GM12892 (cell line): ENCODE results near the gene HOXA11.

Source experiments
- POLR2AphosphoS5 ChIP-seq: IDR thresholded peaks from 2 replicates; pipeline ENCODE4 v1.6.1; 2011; ENCODE audit warnings: low read depth, low read length, control low read depth
- TAF1 ChIP-seq: IDR thresholded peaks from 2 replicates; pipeline ENCODE4 v1.6.1; 2011; ENCODE audit warnings: low read depth, mild to moderate bottlenecking, control low read depth, low read length, borderline replicate concordance

GRCh38 chr7:27133409-27134231 lies 51.4 kb downstream of the HOXA11 start:
- TF ChIP-seq POLR2AphosphoS5 (no peak), TAF1 (no peak)
